ENCODE results near the gene CDH8. TPM values are rescaled to one million over a fixed set of nuclear protein-coding genes. Genes with fewer than 3 reads are reported as not detected.
"Not testable (repeated sequence)": the region's sequence is repeated elsewhere in the genome, so short reads cannot be mapped to it uniquely, and the experiment has no call there.

CDH8 gene
- total RNA-seq, 1 donor from 2014 or later = not detected

DNA sequence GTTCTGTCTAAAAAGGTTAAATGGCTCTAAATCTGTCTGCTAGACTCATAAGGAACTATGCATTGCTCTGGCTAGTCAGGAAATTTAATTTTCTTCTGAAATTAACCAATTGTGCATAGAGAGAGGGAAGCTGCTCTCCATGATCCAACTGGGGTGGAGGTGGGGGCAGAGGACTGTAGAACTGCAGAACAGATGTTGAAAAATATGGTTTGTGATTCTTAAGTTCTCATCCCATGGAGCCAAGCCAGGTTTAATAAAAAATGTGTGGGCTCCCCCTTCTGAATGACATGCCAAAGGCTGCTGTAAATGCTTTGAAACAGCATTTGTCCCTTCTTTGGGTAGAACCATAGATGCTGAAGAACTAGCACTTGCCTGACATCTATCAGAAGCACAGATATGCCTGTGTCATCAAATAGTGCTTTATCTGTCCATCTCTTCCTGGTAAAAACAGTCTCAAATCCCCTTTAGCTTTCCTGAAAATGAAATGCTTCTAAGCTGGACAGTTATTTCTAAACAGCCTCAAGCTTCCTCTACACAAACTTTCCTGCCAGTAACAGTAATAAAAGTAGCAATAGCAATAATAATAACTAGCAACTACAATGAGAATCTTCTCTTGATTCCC is 221.4 kb downstream of the CDH8 start:
- no peak for DNase-seq (ENCODE audit: low spot score)
- Mint-ChIP-seq H3K27me3 (ENCODE audit: insufficient read depth) (no peaks in the 10 kb centered on the region), H3K4me1 (ENCODE audit: low read depth) (no peaks in the 10 kb centered on the region), H3K4me3 (no peak overlapping the region), H3K36me3 (ENCODE audit: low read depth) (no peaks in the 10 kb centered on the region), H3K9me3 (peaks cover 7% of the 10 kb centered on the region), H3K27ac (no peak overlapping the region)
- intact Hi-C loops (cut with micrococcal nuclease) = no loop called here

DNA sequence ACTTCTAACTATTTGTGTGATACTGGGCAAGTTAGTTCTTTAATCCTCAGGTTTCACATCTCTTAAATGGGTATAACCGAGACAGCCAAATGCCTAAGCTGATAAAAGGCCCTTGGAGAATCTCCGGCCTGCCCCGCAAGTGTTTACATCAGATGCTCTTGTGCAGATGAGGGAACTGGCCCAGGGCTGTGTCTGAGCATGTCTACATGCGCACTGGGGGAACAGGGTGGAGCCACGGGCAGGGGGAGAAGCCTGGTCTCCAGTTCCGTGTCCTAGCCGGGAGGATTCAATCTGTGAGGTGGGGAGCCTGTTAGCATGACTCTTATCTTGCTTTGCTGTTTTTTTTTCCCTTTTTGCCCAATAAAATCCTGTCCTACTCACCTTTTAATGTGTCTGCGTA is 222.9 kb downstream of the CDH8 start:
- no peak overlapping the region for H3K27ac Mint-ChIP-seq
- H3K4me3 Mint-ChIP-seq = no peak overlapping the region
- DNase-seq (ENCODE audit: low spot score) = no peak
- no peaks in the 10 kb centered on the region for H3K36me3 Mint-ChIP-seq (ENCODE audit: low read depth)
- H3K27me3 Mint-ChIP-seq (ENCODE audit: insufficient read depth) = no peaks in the 10 kb centered on the region
- intact Hi-C loops (cut with micrococcal nuclease) = no loop called here
- H3K9me3 Mint-ChIP-seq = peaks cover 3% of the 10 kb centered on the region
- H3K4me1 Mint-ChIP-seq (ENCODE audit: low read depth) = no peaks in the 10 kb centered on the region

DNA sequence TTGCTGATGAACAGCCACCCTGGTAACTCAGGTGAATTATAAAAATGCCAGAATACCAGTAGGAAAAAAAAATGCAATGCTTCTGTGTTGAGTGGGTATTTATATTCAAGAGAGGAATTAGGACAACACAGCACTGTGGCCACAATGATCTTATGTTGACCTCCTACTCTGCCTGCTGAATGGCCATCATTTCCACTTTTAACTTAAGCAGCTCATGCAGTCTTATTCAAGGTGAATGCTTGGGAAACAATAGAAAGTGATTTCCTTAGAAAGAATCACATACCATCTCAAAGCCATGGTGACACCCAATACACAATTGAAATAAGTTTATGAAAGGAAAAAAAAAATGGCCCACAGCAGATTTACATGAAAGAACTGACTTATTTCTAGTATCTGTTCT is 224.0 kb downstream of the CDH8 start:
- Mint-ChIP-seq H3K9me3 (peaks cover 3% of the 10 kb centered on the region), H3K27ac (no peak overlapping the region), H3K4me3 (no peak overlapping the region), H3K4me1 (ENCODE audit: low read depth) (no peaks in the 10 kb centered on the region), H3K36me3 (ENCODE audit: low read depth) (no peaks in the 10 kb centered on the region), H3K27me3 (ENCODE audit: insufficient read depth) (no peaks in the 10 kb centered on the region)
- intact Hi-C loops (cut with micrococcal nuclease) = no loop called here
- no peak for DNase-seq (ENCODE audit: low spot score)

DNA sequence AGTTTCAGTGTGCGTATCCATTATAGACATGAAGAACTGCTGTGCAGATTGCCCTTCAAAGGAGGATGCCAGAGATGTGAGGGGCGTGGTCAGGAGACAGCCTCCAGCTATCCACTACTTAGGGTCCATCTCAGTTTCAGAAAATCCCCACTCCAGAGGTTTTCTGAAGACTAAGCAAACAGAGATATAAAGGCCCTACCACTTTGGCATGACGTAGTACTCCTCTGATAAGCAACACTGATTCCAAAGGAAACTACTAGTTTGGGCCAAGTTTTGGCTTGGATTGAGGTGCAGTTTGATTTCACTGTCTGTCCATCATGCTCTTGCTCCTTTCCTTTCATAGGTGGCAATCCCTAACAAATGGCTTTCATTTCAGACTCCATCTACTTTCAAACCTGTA is 228.7 kb downstream of the CDH8 start:
- H3K27ac Mint-ChIP-seq = no peak overlapping the region
- H3K27me3 Mint-ChIP-seq (ENCODE audit: insufficient read depth) = no peaks in the 10 kb centered on the region
- DNase-seq (ENCODE audit: low spot score) = no peak
- H3K9me3 Mint-ChIP-seq = no peaks in the 10 kb centered on the region
- no peaks in the 10 kb centered on the region for H3K4me1 Mint-ChIP-seq (ENCODE audit: low read depth)
- H3K36me3 Mint-ChIP-seq (ENCODE audit: low read depth) = no peaks in the 10 kb centered on the region
- H3K4me3 Mint-ChIP-seq = no peak overlapping the region
- intact Hi-C loops (cut with micrococcal nuclease) = no loop called here

DNA sequence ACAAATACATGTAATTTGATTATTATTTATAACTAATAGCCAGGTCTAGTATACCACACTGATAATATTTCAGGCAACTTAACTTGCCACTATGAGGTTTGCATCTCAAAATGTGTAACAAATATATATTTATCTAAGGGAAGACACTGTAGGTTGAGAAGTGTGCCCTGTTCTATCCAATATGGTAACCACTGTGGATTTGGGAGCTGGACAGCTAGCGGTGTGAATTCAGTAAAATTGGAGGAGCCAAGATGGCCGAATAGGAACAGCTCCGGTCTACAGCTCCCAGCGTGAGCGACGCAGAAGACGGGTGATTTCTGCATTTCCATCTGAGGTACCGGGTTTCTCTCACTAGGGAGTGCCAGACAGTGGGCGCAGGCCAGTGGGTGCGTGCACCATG is 235.0 kb downstream of the CDH8 start:
- H3K27ac Mint-ChIP-seq; intact Hi-C loops (cut with micrococcal nuclease): not testable (repeated sequence)

DNA sequence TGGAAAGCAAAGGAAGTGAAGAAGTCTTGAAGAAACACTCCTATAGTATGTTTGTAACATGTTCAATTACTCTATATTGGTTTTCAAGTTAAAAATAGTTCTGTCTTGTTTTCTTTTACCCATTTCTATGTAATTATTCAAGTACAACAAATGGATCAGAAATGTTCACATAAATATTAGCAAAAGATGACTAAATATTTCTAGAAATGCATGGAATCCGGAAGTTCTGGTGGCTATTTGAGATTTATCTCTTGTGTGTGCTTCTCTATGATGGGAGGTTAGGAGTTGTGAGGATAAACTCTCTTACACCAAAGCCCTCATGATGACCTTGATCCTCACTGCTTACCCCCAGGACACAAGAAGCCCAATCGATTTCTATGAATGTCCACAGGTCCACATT is 237.5 kb downstream of the CDH8 start:
- intact Hi-C loops (cut with micrococcal nuclease) = no loop called here
- no peaks in the 10 kb centered on the region for H3K4me1 Mint-ChIP-seq (ENCODE audit: low read depth)
- H3K27me3 Mint-ChIP-seq (ENCODE audit: insufficient read depth) = no peaks in the 10 kb centered on the region

More for the DNA sequence above, 235.0 kb downstream of the CDH8 start:
- H3K4me1 Mint-ChIP-seq (ENCODE audit: low read depth); DNase-seq (ENCODE audit: low spot score); H3K36me3 Mint-ChIP-seq (ENCODE audit: low read depth); H3K4me3 Mint-ChIP-seq; H3K27me3 Mint-ChIP-seq (ENCODE audit: insufficient read depth): not testable (repeated sequence)
- H3K9me3 Mint-ChIP-seq = peaks cover 29% of the 10 kb centered on the region

DNA sequence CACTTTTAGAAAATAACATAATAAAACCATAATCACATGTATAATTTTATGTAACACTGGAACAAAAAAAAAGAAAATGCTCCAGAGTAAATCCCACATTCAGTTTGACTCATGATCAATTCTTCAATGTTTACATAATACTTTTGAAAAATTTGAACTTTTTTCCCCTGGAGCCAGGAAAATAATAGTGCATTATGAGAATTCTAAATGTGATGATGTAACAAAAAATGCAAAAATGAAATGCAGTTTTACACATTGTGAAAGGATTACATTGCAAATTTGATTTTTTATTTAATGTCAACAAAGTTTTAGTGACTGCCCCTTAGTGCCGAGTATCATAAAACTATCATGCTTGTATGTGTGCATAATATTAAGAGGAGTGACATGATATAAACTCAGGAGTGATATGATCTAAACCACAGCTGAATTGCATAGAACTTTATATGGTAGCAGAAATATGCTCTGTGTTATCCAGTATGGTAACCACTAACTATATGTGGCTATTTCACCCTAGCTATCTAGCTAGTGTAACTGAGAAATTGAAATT is 238.2 kb downstream of the CDH8 start:
- DNase-seq (ENCODE audit: low spot score) = no peak
- Mint-ChIP-seq H3K4me3 (no peak overlapping the region), H3K27me3 (ENCODE audit: insufficient read depth) (no peaks in the 10 kb centered on the region), H3K27ac (no peak overlapping the region), H3K9me3 (peaks cover 47% of the 10 kb centered on the region), H3K36me3 (ENCODE audit: low read depth) (no peaks in the 10 kb centered on the region), H3K4me1 (ENCODE audit: low read depth) (no peaks in the 10 kb centered on the region)
- intact Hi-C loops (cut with micrococcal nuclease) = no loop called here

More for the DNA sequence above, 237.5 kb downstream of the CDH8 start:
- H3K36me3 Mint-ChIP-seq (ENCODE audit: low read depth) = no peaks in the 10 kb centered on the region
- H3K4me3 Mint-ChIP-seq = no peak overlapping the region
- no peak overlapping the region for H3K27ac Mint-ChIP-seq
- H3K9me3 Mint-ChIP-seq = peaks cover 47% of the 10 kb centered on the region
- no peak for DNase-seq (ENCODE audit: low spot score)

DNA sequence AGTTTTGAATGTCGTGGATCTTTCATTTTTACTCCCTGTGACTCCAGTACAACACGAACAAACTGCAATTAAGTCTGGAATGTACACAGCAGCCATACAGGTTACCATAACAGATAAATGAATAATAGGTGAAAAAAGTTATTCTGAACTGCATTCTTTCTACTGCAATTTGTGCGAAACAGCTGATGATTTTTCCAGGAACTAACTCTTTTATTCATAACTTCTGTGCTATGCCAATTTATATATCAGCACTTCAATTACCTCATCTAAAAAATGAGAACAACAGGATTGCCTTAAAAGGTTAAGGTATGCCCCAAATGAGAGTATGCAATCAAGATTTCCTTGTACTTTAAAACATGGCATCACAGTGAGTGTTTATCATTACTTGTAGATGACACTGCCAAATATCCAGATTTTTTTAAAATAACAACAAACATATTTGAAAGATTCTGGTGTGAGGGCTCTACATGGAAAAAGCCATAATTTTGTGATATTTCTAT is 238.9 kb downstream of the CDH8 start:
- intact Hi-C loops (cut with micrococcal nuclease) = no loop called here
- no peak for DNase-seq (ENCODE audit: low spot score)
- Mint-ChIP-seq H3K4me3 (no peak overlapping the region), H3K9me3 (peaks cover 47% of the 10 kb centered on the region), H3K27ac (no peak overlapping the region), H3K27me3 (ENCODE audit: insufficient read depth) (no peaks in the 10 kb centered on the region), H3K4me1 (ENCODE audit: low read depth) (no peaks in the 10 kb centered on the region), H3K36me3 (ENCODE audit: low read depth) (no peaks in the 10 kb centered on the region)

DNA sequence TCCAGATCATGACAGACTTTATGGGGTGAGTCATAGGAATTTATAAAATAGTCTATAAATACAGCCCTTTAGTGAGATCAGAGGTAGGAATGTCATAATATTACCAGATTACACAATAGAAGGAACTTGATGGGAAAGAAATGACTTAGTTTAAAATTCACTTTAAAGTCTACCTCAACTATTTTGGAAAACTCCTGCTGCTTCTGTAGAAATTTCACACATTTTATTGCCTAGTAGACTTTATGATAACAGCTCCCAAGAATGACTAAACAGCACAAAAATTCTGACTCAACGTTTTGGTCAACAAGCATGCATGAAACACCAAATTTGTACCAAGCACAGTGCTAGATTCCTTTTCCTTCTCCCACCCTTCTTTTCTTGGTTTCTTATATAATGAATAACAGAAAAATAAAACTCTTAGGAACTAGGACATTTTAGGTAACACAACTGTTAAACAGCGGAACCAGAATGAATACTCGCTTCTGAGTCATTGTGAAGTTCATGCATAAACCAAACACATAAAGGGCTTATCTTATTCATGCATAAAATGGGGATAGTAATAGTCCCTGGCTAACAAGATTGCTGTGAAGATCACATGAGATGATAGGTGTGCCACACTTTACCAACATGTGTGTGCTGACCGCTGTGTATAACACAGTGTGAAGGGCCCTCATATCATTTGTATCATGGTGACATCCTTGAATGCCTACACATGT is 243.9 kb downstream of the CDH8 start:
- Mint-ChIP-seq H3K4me1 (ENCODE audit: low read depth) (no peaks in the 10 kb centered on the region), H3K9me3 (peaks cover 34% of the 10 kb centered on the region), H3K27ac (no peak overlapping the region), H3K4me3 (no peak overlapping the region), H3K27me3 (ENCODE audit: insufficient read depth) (no peaks in the 10 kb centered on the region), H3K36me3 (ENCODE audit: low read depth) (no peaks in the 10 kb centered on the region)
- no peak for DNase-seq (ENCODE audit: low spot score)
- intact Hi-C loops (cut with micrococcal nuclease) = no loop called here

DNA sequence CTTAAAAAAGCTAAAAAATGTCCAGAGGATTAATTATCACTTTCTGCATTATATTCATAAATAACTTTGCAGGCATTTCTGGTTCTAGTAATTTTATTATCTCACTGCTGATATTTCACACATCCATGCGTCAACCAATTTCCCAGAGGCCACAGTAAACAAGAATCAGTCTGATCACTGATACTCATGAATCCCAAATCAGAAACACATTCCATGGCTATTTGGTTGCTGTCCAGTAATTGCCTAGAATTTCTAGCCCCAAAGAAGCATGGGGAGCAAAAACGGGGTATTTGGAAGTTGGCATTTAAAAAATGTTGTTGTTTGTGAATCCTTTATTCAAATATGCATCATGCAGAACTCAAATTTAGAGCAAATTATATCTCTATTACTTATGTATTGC is 244.8 kb downstream of the CDH8 start:
- H3K27me3 Mint-ChIP-seq (ENCODE audit: insufficient read depth) = no peaks in the 10 kb centered on the region
- intact Hi-C loops (cut with micrococcal nuclease) = no loop called here
- no peaks in the 10 kb centered on the region for H3K4me1 Mint-ChIP-seq (ENCODE audit: low read depth)

DNA sequence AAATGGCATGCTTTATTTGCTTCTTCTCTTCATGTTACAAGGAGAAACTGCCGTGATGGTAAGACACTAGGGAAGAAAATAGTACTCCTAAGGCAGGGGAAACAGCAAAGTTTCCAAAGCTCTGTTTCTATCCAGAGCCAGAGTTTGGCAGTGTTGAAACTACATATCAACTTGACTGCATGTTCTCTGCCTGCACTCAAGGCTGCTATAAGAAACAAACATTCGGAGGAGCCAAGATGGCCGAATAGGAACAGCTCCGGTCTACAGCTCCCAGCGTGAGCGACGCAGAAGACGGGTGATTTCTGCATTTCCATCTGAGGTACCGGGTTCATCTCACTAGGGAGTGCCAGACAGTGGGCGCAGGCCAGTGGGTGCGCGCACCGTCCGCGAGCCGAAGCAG is 254.4 kb downstream of the CDH8 start:
- H3K27ac Mint-ChIP-seq; H3K9me3 Mint-ChIP-seq; DNase-seq (ENCODE audit: low spot score); H3K4me3 Mint-ChIP-seq; H3K27me3 Mint-ChIP-seq (ENCODE audit: insufficient read depth); H3K4me1 Mint-ChIP-seq (ENCODE audit: low read depth); H3K36me3 Mint-ChIP-seq (ENCODE audit: low read depth); intact Hi-C loops (cut with micrococcal nuclease): not testable (repeated sequence)

More for the DNA sequence above, 244.8 kb downstream of the CDH8 start:
- Mint-ChIP-seq H3K4me3 (no peak overlapping the region), H3K27ac (no peak overlapping the region), H3K36me3 (ENCODE audit: low read depth) (no peaks in the 10 kb centered on the region), H3K9me3 (peaks cover 30% of the 10 kb centered on the region)
- no peak for DNase-seq (ENCODE audit: low spot score)

DNA sequence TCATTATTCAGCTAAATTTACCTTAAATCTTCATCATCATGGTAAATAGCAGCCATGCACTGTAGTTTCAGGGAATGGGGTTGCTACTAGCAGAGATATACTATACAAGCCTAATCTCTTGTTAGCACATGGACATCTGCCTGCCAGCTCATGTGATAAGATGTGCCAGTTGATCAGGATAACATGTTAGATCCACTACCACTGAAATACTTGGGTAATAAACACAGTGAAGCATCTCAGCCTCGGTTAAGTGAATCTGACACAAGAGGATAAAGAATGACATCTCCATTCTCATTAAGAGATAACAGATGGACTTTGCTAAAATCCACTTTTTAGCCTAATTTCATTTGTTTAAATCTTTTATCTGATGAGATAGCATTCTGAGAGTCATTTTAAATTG is 256.1 kb downstream of the CDH8 start:
- intact Hi-C loops (cut with micrococcal nuclease) = no loop called here
- H3K27ac Mint-ChIP-seq = no peak overlapping the region
- no peaks in the 10 kb centered on the region for H3K4me1 Mint-ChIP-seq (ENCODE audit: low read depth)
- no peak overlapping the region for H3K4me3 Mint-ChIP-seq
- peaks cover 17% of the 10 kb centered on the region for H3K9me3 Mint-ChIP-seq
- no peaks in the 10 kb centered on the region for H3K27me3 Mint-ChIP-seq (ENCODE audit: insufficient read depth)
- no peaks in the 10 kb centered on the region for H3K36me3 Mint-ChIP-seq (ENCODE audit: low read depth)
- no peak for DNase-seq (ENCODE audit: low spot score)

DNA sequence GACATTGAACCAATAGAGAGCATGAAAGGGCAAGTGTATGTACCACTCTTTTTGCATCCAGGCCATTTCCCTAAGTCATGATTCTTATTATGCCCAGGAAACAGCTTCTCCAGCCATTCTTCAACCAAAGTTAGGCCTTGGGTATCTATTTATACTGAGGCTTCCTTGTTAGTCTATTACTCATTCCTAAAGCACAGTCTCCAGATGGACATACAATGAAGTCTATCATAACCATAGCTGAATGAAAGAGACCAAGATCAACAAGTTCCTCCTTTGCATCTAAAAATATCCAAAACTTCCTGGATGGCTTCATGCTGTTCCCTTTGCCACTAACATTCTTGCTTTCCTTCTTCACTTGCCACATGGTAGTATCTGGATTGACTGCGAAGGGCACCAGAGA is 265.9 kb downstream of the CDH8 start:
- Mint-ChIP-seq H3K27ac (no peak overlapping the region), H3K9me3 (peaks cover 30% of the 10 kb centered on the region), H3K4me1 (ENCODE audit: low read depth) (no peaks in the 10 kb centered on the region), H3K4me3 (no peak overlapping the region), H3K27me3 (ENCODE audit: insufficient read depth) (no peaks in the 10 kb centered on the region), H3K36me3 (ENCODE audit: low read depth) (no peaks in the 10 kb centered on the region)
- DNase-seq (ENCODE audit: low spot score) = no peak
- intact Hi-C loops (cut with micrococcal nuclease) = no loop called here

Measured in activated T-helper 1 cell treated with anti-CD3 and anti-CD28 coated beads, Interleukin-12 subunit alpha, Interleukin-12 subunit beta, Interleukin-2, Interleukin-4 antibody, amounts not matched to agents 30 ng/mL and 10 ng/mL and 1 ng/mL, durations not matched to agents 14 hours and 24 hours and 36 hours (primary cell).